ENCODE measurements around the gene HEMK1.

GRCh38 chr3:50587373-50587772 lies 18.1 kb downstream of the HEMK1 start:
- no peak for TF ChIP-seq POLR2A (IDR thresholded peaks at IDR 0.05)
- no peak for TF ChIP-seq CTCF (IDR thresholded peaks at IDR 0.05)
